MG63 (cell line): ENCODE results near the gene TRABD2B. TPM values are rescaled to one million over a fixed set of nuclear protein-coding genes. Genes with fewer than 3 reads are reported as not detected.
A peak's percentile ranks its signal among the peaks of the same experiment; 100 is the strongest.

ENCODE experiments used
- DNase-seq: peaks from one replicate; pipeline ENCODE4 v3.0.0-alpha.2; 2020
- H3K27me3 ChIP-seq: fragments of 250-450 bp; sonication (Bioruptor Pico); 2 replicates; pipeline ENCODE4 v1.5.1; 2020; ENCODE audit warnings: mild to moderate bottlenecking, moderate library complexity
- H3K36me3 ChIP-seq: fragments of 250-450 bp; sonication (Bioruptor Pico); 2 replicates; pipeline ENCODE4 v1.5.1; 2020; ENCODE audit warnings: mild to moderate bottlenecking, moderate library complexity
- H3K4me3 ChIP-seq: fragments of 250-450 bp; sonication (Bioruptor Pico); 2 replicates; pipeline ENCODE4 v1.5.1; 2020; ENCODE audit warnings: mild to moderate bottlenecking, moderate library complexity
- H3K9me3 ChIP-seq: fragments of 250-450 bp; sonication (Bioruptor Pico); 2 replicates; pipeline ENCODE4 v1.5.1; 2020; ENCODE audit warnings: mild to moderate bottlenecking, moderate library complexity
- total RNA-seq: library from RNA; depleted of rRNA; stranded (reverse); fragments of >200 nt; shearing (Covaris generic); gene quantifications from 2 replicates; pipeline ENCODE4 v1.2.3, GENCODE V29; 2014; ENCODE audit warnings: low replicate concordance

Gene TRABD2B
- total RNA-seq, 1 experiment from 2014 or later: 1.7 TPM

DNA sequence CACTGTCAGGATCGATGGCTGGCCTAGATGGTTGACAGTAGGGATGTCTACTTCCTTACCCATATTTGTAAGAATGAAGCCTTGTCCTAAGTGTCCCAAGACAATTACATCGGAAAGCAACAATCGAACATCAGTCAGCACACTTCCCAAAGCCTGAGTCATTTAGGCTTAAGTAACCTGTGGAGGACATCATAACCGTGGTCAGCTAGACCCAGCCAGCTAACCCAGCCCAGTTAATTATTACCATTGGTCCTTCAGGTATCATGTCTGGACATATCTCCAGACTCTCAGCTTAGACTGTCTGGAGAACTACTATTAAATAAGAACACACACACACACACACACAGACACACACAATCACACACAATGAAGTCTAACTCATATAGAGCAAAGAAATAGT is 264.7 kb downstream of the TRABD2B start:
- DNase-seq: no peak
- Histone ChIP-seq H3K36me3 (no peaks in the 10 kb centered on the region), H3K27me3 (peaks cover 3% of the 10 kb centered on the region), H3K4me3 (no peak overlapping the region), H3K9me3 (no peaks in the 10 kb centered on the region)

DNA sequence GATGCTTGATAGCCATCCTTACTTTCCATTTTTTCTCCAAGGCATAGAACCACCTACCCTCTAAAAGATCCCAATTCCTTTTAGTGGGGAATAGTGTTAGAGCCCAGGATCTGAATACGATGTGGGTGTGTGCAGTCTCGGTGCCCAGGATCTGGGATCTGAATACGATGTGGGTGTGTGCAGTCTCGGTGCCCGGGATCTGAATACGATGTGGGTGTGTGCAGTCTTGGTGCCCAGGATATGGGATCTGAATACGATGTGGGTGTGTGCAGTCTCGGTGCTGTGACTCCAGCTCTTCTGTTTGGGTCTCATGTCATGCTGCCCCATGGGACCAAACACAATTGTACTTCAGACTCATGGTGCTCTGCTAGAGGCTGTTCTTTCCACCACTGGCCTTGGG is 265.5 kb downstream of the TRABD2B start:
- Histone ChIP-seq H3K4me3 (no peak overlapping the region), H3K36me3 (no peaks in the 10 kb centered on the region), H3K27me3 (peaks cover 3% of the 10 kb centered on the region), H3K9me3 (no peaks in the 10 kb centered on the region)
- DNase-seq: no peak

DNA sequence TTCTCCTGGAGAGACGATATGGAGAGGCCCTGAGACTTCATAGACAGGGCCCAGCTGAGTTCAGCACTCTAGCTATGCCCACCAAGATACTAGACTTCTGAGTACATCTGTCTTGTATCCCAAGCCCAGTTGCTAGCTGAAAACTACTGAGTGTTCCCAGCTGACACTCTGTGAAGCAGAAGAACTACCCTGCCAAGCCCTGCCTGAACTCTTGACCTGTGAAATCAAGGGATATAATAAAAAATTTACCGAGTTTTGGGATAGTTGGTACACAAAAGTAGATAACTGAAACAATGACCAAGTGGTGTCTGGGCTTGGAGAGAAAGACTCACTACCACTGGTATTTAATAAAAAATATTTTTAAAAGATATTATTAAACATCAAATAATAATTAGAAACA is 267.5 kb downstream of the TRABD2B start:
- Histone ChIP-seq H3K4me3 (no peak overlapping the region), H3K27me3 (no peaks in the 10 kb centered on the region), H3K9me3 (no peaks in the 10 kb centered on the region), H3K36me3 (no peaks in the 10 kb centered on the region)
- DNase-seq: no peak

DNA sequence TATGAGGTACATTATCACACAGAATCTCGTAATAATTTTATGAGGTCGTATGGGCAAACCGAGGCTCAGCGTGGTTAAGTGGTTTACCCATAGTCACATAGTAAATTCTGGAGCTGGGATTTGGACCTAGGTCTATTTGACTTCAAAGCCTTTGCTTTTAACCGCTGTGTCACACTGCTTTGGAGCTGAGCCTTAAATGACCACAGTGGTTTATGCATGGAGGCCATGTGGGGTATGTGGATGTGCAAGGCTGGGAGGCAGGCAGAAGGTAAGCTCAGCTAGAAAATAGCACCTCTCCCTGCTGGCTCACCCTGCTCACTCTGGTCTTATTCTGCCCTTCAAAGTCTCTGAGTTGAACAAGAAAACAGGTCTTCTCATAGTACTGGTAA is 269.5 kb downstream of the TRABD2B start:
- no peaks in the 10 kb centered on the region for H3K36me3 ChIP-seq
- DNase-seq: no peak
- H3K4me3 ChIP-seq: no peak overlapping the region
- H3K9me3 ChIP-seq: no peaks in the 10 kb centered on the region
- H3K27me3 ChIP-seq: no peaks in the 10 kb centered on the region

DNA sequence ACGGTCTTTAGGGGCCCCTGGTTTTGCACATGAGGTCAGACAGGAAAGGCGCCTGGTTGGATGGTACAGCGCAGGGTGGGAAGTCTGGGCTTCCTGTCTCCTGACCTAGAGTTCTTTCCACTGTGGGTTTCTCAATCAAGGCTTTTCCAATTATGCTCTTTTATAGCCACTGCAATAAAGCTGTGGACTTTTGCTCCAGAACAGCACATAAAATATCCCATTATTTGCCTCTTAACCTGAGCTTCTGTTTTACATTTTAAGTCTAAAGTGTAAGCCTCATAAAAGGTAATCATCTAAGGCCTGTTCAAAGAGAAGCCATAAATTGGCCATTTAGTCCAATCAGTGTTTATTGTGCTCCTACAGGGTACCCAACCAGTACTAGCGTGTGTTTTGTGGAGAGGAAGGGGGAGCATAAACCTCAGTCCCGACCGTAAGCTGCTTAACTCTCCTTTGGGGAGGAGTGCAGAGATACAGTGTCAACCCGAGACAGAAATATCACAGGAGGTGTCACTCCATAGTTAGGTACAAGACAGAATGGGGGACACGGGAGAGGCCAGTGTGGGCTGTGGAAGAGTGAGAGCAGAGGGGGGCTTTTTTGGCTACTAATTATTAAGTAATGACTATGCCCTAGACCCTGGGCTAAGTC is 270.0 kb downstream of the TRABD2B start:
- no peak overlapping the region for H3K4me3 ChIP-seq

DNA sequence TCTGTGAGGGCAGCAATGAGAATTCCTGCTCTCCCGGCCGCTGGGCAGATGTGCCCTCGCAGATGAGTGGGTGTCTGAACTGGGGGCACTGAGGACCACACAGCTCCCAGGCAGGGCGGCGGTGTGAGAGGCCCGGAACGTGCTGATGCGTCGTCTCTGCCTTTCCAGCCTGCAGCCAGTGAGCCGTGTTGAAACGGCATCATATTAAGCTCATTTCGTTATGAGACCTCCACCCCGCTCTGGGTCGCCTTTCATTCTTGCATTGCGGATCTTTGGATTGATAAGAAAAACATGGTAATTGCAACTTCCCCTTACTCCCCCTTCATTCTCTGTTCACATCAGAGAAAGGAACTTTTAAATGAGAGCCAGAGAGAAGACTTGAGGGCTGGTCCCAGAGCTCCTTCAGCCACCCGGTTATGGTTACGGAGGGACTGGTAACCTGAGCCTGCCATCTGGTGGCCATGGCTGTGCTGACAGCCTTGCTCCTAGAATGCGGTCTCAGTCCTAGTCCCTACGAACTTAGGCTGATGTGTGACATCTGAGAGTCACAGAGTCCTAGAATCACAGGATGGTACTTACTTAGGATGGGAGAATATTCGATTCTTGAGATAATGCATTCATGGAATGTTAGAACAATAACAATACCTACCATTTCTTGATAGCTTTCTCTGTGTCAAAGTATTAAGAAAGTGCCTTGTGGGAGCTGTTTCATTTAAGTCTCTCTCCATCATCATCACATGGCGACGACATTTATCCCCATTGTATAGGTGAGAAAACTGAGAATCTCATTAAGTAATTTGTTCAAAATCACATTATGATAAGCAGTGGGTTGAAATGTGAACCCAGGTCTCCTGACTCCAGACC is 271.0 kb downstream of the TRABD2B start:
- Histone ChIP-seq H3K9me3 (no peaks in the 10 kb centered on the region), H3K36me3 (no peaks in the 10 kb centered on the region), H3K4me3 (no peak overlapping the region), H3K27me3 (no peaks in the 10 kb centered on the region)
- DNase-seq: peak; percentile 63

More for the DNA sequence above, 270.0 kb downstream of the TRABD2B start:
- Histone ChIP-seq H3K27me3 (no peaks in the 10 kb centered on the region), H3K36me3 (no peaks in the 10 kb centered on the region), H3K9me3 (no peaks in the 10 kb centered on the region)
- DNase-seq: no peak

DNA sequence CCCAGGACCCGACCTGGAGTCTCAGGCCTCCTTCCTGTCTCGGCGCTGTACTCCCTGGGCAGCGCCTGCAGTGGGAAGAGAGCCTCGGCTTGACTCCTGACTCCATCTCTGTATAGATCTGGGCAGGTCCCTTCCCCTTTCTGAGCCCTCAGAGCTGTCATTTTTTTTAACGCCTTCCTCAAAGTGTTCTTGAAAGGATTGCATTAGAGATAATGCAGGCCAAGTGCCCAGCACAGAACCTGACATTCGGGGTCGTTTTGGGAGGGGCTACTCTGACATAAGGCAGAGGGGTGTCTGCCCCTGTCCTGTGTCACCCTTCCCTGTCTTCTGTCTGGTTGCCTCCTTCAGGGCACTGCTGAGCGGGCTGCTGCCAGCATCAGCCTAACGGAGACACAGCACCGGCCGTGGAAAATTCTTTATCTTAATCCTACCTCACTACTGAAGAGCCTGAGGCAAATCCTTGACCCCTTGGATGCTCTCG is 271.6 kb downstream of the TRABD2B start:
- Histone ChIP-seq H3K9me3 (no peaks in the 10 kb centered on the region), H3K36me3 (no peaks in the 10 kb centered on the region), H3K27me3 (no peaks in the 10 kb centered on the region), H3K4me3 (no peak overlapping the region)
- DNase-seq: no peak

DNA sequence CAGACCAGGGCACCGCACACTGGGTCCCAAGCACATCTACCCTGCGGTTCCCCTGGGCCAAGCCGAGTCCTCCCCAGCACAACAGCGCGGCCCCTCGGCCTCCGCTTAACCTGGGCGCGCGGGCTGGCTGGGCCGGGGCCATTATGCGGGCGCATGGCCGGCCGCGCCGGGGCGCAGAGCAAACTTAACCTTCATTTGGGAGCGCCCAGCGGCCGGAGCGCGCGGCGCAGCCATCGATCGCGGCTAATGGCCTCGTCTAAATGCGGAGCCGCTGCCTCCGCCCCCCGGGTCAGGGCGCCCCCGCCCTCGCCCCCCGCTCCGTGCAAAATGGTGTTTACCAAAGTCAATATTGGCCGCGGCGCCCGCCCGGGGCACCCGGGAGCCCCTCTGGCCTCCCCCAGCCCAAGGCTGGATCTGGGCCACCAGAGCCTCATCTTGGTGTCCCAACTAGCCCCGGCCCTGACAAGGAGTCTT is 272.1 kb downstream of the TRABD2B start:
- DNase-seq: no peak
- no peaks in the 10 kb centered on the region for H3K36me3 ChIP-seq

DNA sequence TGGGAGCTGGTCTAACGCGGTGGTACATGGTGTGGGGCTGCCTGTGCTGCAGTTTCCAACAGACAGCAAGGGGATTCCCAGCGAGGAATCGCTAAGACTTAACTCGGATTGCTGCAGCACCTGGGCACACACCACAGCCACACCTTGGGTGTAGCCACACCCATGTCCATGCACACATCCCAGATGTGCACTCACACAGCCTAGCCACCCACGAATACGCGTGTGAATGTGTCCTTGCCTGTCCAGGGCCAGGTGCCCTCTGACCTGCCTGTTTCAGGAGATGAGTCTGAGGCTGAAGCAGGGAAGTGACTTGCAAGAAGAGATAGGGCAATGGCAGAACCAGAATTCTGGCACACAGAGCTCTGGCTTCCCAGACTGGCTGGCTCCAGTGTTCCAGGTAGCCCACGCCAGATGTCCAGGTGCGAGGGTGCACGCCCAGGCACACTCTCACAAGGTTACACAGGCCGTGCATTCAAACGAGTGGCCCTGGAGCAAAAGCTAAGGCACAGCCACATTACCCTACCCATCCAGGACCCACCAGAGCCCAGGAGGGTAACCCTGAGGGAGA is 272.7 kb downstream of the TRABD2B start:
- DNase-seq: no peak
- H3K36me3 ChIP-seq: no peaks in the 10 kb centered on the region
- H3K9me3 ChIP-seq: no peaks in the 10 kb centered on the region
- H3K27me3 ChIP-seq: no peaks in the 10 kb centered on the region
- no peak overlapping the region for H3K4me3 ChIP-seq

More for the DNA sequence above, 272.1 kb downstream of the TRABD2B start:
- H3K27me3 ChIP-seq: no peaks in the 10 kb centered on the region
- no peaks in the 10 kb centered on the region for H3K9me3 ChIP-seq
- no peak overlapping the region for H3K4me3 ChIP-seq

DNA sequence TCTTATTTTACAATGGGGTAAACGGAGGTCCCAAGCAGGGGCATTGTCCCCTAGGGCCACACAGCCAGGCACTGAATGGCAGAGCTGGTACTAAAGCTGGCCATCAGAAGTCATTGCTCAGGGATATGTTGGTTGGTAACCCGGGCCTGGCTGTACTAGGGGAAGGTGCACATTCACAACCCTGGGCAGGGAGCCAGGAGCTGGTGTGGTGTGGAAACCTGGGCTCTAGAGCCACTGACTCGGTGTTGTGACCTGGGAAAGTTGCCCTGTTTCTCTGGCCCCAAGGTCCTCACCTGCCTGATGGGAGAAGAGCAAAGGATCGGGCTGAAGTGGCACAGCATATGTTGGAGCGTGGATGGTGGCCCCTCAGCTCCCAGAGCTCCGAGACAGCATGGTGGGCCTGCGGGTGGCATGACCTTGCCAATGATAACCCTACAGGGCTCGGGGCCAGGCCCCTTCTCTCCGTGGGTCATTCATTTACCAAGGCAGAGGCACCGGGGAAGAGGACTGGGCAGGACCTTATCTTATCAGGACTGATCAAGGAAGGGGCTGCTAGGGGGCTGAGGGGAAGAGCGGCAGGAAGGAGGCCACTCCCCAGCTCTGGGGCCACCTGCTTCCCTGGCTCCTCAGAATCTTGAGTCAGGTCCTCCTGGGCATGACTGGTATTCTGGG is 274.1 kb downstream of the TRABD2B start:
- Histone ChIP-seq H3K27me3 (no peaks in the 10 kb centered on the region), H3K36me3 (no peaks in the 10 kb centered on the region), H3K4me3 (no peak overlapping the region), H3K9me3 (no peaks in the 10 kb centered on the region)
- no peak for DNase-seq

DNA sequence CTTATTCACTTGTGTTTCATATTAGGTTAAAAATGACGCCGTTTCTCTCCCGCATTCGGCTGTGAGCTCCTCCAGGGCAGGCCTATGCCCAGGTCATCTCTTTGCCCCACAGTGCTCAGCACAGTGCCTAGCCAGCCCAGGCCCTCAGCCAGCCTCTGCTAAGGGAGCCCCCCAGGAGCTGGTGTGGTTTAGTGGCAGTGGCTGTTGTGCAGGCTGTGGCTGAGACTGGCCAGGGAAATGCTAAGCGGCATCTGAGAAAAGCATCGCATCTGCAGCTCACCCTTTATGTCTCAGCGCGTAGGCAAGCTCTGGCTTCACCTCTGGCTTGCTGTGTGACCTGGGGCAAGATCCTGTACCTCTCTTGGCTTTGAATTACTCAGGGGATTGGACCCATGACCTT is 275.1 kb downstream of the TRABD2B start:
- H3K9me3 ChIP-seq: no peaks in the 10 kb centered on the region
- no peak overlapping the region for H3K4me3 ChIP-seq
- H3K36me3 ChIP-seq: no peaks in the 10 kb centered on the region
- DNase-seq: no peak
- H3K27me3 ChIP-seq: 0 out of 2 replicates have a peak, but pooled peaks cover 2% of the 10 kb centered on the region

DNA sequence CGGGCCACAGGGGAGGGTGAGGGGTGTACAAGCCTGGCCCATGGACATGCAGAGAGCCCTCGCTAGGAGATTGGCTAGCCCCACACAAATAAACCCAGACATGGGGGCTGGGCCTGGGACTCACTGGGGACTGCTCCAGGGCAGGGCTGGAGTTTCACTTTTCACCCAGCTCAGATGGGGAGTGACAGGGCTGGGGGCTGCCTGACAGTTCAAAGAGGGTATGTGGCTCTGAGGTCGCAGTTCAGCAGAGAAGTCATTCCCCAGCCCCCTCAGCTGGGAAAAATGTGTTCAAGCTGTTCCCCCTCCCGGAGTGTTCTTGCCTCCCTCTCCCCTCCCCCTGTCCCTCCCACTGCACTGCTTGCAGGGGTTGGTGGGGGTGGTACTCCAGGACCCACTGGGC is 277.1 kb downstream of the TRABD2B start:
- H3K36me3 ChIP-seq: no peaks in the 10 kb centered on the region
- peaks cover 6% of the 10 kb centered on the region; the same call in 1 of the 2 replicates for H3K27me3 ChIP-seq
- no peak for DNase-seq
- H3K4me3 ChIP-seq: no peak overlapping the region
- H3K9me3 ChIP-seq: no peaks in the 10 kb centered on the region

DNA sequence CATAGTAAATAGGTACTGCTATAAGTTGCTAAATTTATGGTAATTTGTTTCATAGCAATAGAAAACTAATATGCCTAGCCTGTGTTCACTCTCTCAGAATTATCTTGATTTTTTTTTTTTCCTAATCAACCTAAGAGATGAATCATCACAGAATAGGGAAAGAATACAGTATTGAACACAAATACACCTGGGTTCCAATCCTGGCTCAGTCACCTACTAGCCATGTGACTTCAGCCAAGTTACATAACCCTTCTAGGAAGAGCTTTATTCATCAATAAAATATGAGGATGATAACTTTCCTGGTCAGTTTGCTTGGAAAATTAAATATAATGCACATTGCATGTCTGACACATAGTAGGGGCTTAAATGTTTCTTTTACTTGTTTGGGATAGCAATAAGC is 279.8 kb downstream of the TRABD2B start:
- H3K27me3 ChIP-seq: peaks cover 10% of the 10 kb centered on the region; the same call in 1 of the 2 replicates

DNA sequence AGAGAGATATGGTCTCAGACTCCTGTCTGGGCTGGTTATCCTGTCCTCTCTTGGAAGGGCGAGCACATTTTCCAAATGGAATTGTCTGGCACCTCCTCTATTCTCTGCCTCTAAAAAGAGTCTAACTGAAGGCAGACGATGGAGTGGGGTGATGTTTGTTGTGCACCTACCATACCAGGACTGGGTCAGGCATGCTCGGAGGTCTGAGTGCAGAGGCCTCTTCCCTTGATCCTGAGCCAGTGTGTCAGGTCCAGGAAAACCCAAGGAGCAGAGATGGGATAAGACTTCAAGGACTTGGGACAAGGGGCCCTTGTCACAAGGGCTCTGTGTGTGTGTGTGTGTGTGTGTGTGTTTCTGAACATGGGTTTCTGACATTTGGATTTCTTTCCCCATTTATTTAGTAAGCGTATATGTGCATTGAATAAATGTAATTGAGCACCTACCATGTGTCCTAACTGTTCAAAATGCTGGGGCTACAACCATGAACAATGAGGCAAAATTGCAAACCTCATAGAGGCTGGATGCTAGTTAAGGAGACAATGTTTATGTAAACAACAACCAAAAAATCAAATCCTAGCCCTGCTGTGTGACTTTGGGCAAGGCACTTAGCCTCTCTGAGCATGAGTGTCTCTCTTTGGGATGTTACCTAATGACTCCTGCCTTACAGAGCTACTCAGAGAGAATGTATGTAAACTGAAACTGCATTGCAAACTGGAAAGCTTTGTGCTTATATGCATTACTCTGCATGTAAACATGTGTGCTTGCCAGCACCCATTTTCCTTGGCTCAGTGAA is 283.0 kb downstream of the TRABD2B start:
- no peak overlapping the region for H3K4me3 ChIP-seq
- DNase-seq: no peak
- H3K36me3 ChIP-seq: no peaks in the 10 kb centered on the region
- no peaks in the 10 kb centered on the region for H3K9me3 ChIP-seq
- peaks cover 23% of the 10 kb centered on the region for H3K27me3 ChIP-seq

More for the DNA sequence above, 279.8 kb downstream of the TRABD2B start:
- Histone ChIP-seq H3K9me3 (no peaks in the 10 kb centered on the region), H3K4me3 (no peak overlapping the region), H3K36me3 (no peaks in the 10 kb centered on the region)
- no peak for DNase-seq

DNA sequence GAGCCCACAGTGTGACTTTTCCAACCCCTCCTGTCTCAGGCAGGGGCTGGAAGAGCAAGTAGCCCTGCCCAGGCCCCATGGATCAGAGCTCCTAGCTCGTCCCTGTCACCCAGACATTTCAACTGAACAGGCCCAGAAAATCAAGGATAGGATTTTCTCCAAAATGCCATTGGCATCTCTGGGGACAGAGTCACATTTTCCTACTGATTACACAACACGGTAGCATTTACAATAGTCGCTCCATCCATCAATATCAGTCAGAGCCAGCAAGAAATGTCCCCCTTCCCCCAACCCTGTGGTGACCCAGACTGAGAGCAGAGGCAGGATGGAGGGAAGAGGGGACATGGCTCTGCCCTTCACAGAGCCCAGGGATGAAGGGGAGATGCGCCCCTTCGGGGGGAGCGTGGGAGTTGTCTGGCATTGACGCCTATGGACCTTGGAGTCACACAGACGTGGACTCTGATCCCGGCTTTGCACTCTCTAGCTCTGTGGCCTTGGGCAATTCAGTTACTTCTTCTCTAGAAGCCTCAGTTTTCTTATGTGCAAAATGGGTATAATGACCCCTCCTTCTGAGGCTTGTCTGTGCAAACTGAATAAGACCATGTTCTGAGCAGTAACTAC is 283.7 kb downstream of the TRABD2B start:
- DNase-seq: no peak
- no peaks in the 10 kb centered on the region for H3K36me3 ChIP-seq
- H3K9me3 ChIP-seq: no peaks in the 10 kb centered on the region
- H3K4me3 ChIP-seq: no peak overlapping the region
- H3K27me3 ChIP-seq: peaks cover 24% of the 10 kb centered on the region
